ENCODE data around the gene HACL1. TPM values are rescaled to one million over a fixed set of nuclear protein-coding genes. Genes with fewer than 3 reads are reported as not detected.

HACL1 gene
- total and polyA plus RNA-seq, 2 donors from 2014 or later: 25.3 to 27.1 TPM

- TF ChIP-seq, protein P1, sequence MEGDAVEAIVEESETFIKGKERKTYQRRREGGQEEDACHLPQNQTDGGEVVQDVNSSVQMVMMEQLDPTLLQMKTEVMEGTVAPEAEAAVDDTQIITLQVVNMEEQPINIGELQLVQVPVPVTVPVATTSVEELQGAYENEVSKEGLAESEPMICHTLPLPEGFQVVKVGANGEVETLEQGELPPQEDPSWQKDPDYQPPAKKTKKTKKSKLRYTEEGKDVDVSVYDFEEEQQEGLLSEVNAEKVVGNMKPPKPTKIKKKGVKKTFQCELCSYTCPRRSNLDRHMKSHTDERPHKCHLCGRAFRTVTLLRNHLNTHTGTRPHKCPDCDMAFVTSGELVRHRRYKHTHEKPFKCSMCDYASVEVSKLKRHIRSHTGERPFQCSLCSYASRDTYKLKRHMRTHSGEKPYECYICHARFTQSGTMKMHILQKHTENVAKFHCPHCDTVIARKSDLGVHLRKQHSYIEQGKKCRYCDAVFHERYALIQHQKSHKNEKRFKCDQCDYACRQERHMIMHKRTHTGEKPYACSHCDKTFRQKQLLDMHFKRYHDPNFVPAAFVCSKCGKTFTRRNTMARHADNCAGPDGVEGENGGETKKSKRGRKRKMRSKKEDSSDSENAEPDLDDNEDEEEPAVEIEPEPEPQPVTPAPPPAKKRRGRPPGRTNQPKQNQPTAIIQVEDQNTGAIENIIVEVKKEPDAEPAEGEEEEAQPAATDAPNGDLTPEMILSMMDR (IDR thresholded peaks at IDR 0.05; ENCODE audit: borderline replicate concordance, extremely low read depth, insufficient read depth): no peak
- no peaks in the 10 kb centered on the region for H3K27me3 ChIP-seq (ENCODE audit: control insufficient read depth, insufficient read depth, low read length)
- intact Hi-C loops (cut with DNase I): no loop called here
- no peaks in the 10 kb centered on the region for H3K4me1 ChIP-seq (ENCODE audit: control insufficient read depth in 2 of 3, insufficient read depth in 2 of 3, low read depth in 1 of 3, low read length in 3 of 3)
- H3K4me3 ChIP-seq (ENCODE audit: low read length in 3 of 3): no peak overlapping the region
- DNase-seq: peak in 3 of 5 donors; percentile 30 to 70 (median 33)
- FAIRE-seq: no peak
- H3K27ac ChIP-seq (ENCODE audit: low read depth in 2 of 2, low read length in 2 of 2): no peak overlapping the region
- H3K9ac ChIP-seq (ENCODE audit: low read length in 3 of 3): no peak overlapping the region
- H3K36me3 ChIP-seq (ENCODE audit: control insufficient read depth in 2 of 3, insufficient read depth in 3 of 3, low read length in 3 of 3): no peaks in the 10 kb centered on the region
- H3K9me3 ChIP-seq (ENCODE audit: control insufficient read depth in 2 of 3, insufficient read depth in 1 of 3, low read length in 3 of 3): no peaks in the 10 kb centered on the region
Observed at GRCh38 chr3:15527031-15527459, 74.3 kb downstream of the HACL1 start.

GRCh38 chr3:15525790-15526189 lies 75.6 kb downstream of the HACL1 start:
- intact Hi-C loops (cut with DNase I): no loop called here
- FAIRE-seq (no peak), DNase-seq (no peak)
- Histone ChIP-seq H3K9ac (ENCODE audit: low read length in 3 of 3) (no peak overlapping the region), H3K9me3 (ENCODE audit: control insufficient read depth in 2 of 3, insufficient read depth in 1 of 3, low read length in 3 of 3) (no peaks in the 10 kb centered on the region), H3K27ac (ENCODE audit: low read depth in 2 of 2, low read length in 2 of 2) (no peak overlapping the region), H3K27me3 (ENCODE audit: control insufficient read depth, insufficient read depth, low read length) (no peaks in the 10 kb centered on the region), H3K36me3 (ENCODE audit: control insufficient read depth in 2 of 3, insufficient read depth in 3 of 3, low read length in 3 of 3) (no peaks in the 10 kb centered on the region), H3K4me3 (ENCODE audit: low read length in 3 of 3) (no peak overlapping the region), H3K4me1 (ENCODE audit: control insufficient read depth in 2 of 3, insufficient read depth in 2 of 3, low read depth in 1 of 3, low read length in 3 of 3) (peaks cover 0 to 3% (median 0%) of the 10 kb centered on the region in 3 donors)
- TF ChIP-seq, protein P1 (IDR thresholded peaks at IDR 0.05; ENCODE audit: borderline replicate concordance, extremely low read depth, insufficient read depth): no peak

- H3K9me3 ChIP-seq (ENCODE audit: control insufficient read depth in 2 of 3, insufficient read depth in 1 of 3, low read length in 3 of 3): no peaks in the 10 kb centered on the region
- H3K9ac ChIP-seq (ENCODE audit: low read length in 3 of 3): no peak overlapping the region
- TF ChIP-seq, protein P1 (IDR thresholded peaks at IDR 0.05; ENCODE audit: borderline replicate concordance, extremely low read depth, insufficient read depth): no peak
- peaks cover 0 to 3% (median 0%) of the 10 kb centered on the region in 3 donors for H3K4me1 ChIP-seq (ENCODE audit: control insufficient read depth in 2 of 3, insufficient read depth in 2 of 3, low read depth in 1 of 3, low read length in 3 of 3)
- no peak overlapping the region for H3K27ac ChIP-seq (ENCODE audit: low read depth in 2 of 2, low read length in 2 of 2)
- DNase-seq: no peak
- intact Hi-C loops (cut with DNase I): no loop called here
- no peaks in the 10 kb centered on the region for H3K36me3 ChIP-seq (ENCODE audit: control insufficient read depth in 2 of 3, insufficient read depth in 3 of 3, low read length in 3 of 3)
- H3K27me3 ChIP-seq (ENCODE audit: control insufficient read depth, insufficient read depth, low read length): no peaks in the 10 kb centered on the region
- H3K4me3 ChIP-seq (ENCODE audit: low read length in 3 of 3): no peak overlapping the region
- FAIRE-seq: no peak
Observed at GRCh38 chr3:15523660-15524417, 77.5 kb downstream of the HACL1 start.
